ENCODE measurements around the gene BRD9.
"Not testable (repeated sequence)": the region's sequence is repeated elsewhere in the genome, so short reads cannot be mapped to it uniquely, and the experiment has no call there.

The BRD9 gene

GRCh38 chr5:921456-922435, 29.1 kb upstream of the BRD9 start:
- no peak for TF ChIP-seq CTCF (IDR thresholded peaks at IDR 0.05; ENCODE audit: control insufficient read depth, extremely low read depth, insufficient read depth)
- DNase-seq (ENCODE audit: low read depth) = no peak

GRCh38 chr5:920321-920720, 27.7 kb upstream of the BRD9 start:
- TF ChIP-seq CTCF (IDR thresholded peaks at IDR 0.05; ENCODE audit: control insufficient read depth, extremely low read depth, insufficient read depth) = no peak
- H3K4me3 ChIP-seq (ENCODE audit: low read depth, low read length) = no peak overlapping the region
- DNase-seq (ENCODE audit: low read depth) = no peak

More at GRCh38 chr5:921456-922435, 29.1 kb upstream of the BRD9 start:
- no peak overlapping the region for H3K4me3 ChIP-seq (ENCODE audit: low read depth, low read length)

- no peak for DNase-seq (ENCODE audit: low read depth)
- no peak overlapping the region for H3K4me3 ChIP-seq (ENCODE audit: low read depth, low read length)
These were observed 26.9 kb upstream of the BRD9 start for GRCh38 chr5:919356-920000.

GRCh38 chr5:918717-919116, 26.1 kb upstream of the BRD9 start:
- DNase-seq (ENCODE audit: low read depth); H3K4me3 ChIP-seq (ENCODE audit: low read depth, low read length): not testable (repeated sequence)

More at GRCh38 chr5:919356-920000, 26.9 kb upstream of the BRD9 start:
- no peak for TF ChIP-seq CTCF (IDR thresholded peaks at IDR 0.05; ENCODE audit: control insufficient read depth, extremely low read depth, insufficient read depth)

- TF ChIP-seq CTCF (IDR thresholded peaks at IDR 0.05; ENCODE audit: control insufficient read depth, extremely low read depth, insufficient read depth) = no peak
- H3K4me3 ChIP-seq (ENCODE audit: low read depth, low read length) = no peak overlapping the region
- DNase-seq (ENCODE audit: low read depth) = no peak
These were observed 24.1 kb upstream of the BRD9 start for GRCh38 chr5:916441-917293.

GRCh38 chr5:915946-916345, 23.3 kb upstream of the BRD9 start:
- H3K4me3 ChIP-seq (ENCODE audit: low read depth, low read length) = no peak overlapping the region
- DNase-seq (ENCODE audit: low read depth) = no peak
- TF ChIP-seq CTCF (IDR thresholded peaks at IDR 0.05; ENCODE audit: control insufficient read depth, extremely low read depth, insufficient read depth) = no peak

GRCh38 chr5:915346-915745, 22.7 kb upstream of the BRD9 start:
- H3K4me3 ChIP-seq (ENCODE audit: low read depth, low read length); DNase-seq (ENCODE audit: low read depth): not testable (repeated sequence)

Measured in LNCaP clone FGC (cell line).